Endothelial cell of umbilical vein (primary cell): ENCODE results near the gene MGME1. TPM values are rescaled to one million over a fixed set of nuclear protein-coding genes. Genes with fewer than 3 reads are reported as not detected.

Experiments used
- BruUV-seq: library from RNA; stranded (reverse); fragments of 400-500 nt; replicated peaks from 2 replicates; lab custom pipeline; 2021; lab: Mats Ljungman, UMichigan
- CTCF ChIA-PET: fragments of 300-600, 350-600 bp; sonication (Branson Sonifier 250); formaldehyde crosslinking; loops from one replicate; lab custom pipeline; 2021; ENCODE audit warnings: antibody characterized with exemption, inconsistent platforms; lab: Charles Lee
- POLR2A ChIA-PET: fragments of 300-600, 350-600 bp; sonication (Branson Sonifier 250); formaldehyde crosslinking; loops from one replicate; lab custom pipeline; 2021; ENCODE audit warnings: antibody characterized with exemption, inconsistent platforms; lab: Charles Lee
- DNase-seq: peaks from one replicate; pipeline ENCODE4 v3.0.0-alpha.2; 2011; ENCODE audit warnings: low read depth, low spot score
- FAIRE-seq: peaks from 2 replicates; lab custom pipeline; 2011; peaks lifted over from hg19 to GRCh38; lab: Jason Lieb, UNC
- H2AFZ ChIP-seq: 2 replicates; pipeline ENCODE4 v1.6.0; 2012; ENCODE audit warnings: low read depth, low read length, control low read depth, inconsistent platforms
- H3K27ac ChIP-seq: 2 replicates; pipeline ENCODE4 v1.5.1; 2011; ENCODE audit warnings: low read depth, mild to moderate bottlenecking, control low read depth, low read length, moderate library complexity; ENCODE audit not compliant: insufficient read depth
- H3K27me3 ChIP-seq, 2 experiments: 2 replicates each; pipeline versions ENCODE4 v1.6.0 to v1.6.1; 2011; ENCODE audit warnings: low read length in 2 of 2, mixed read lengths in 1 of 2; ENCODE audit not compliant: control insufficient read depth in 2 of 2, insufficient read depth in 2 of 2
- H3K36me3 ChIP-seq, 2 experiments: 2 replicates in 1 of 2; 3 replicates in 1 of 2; pipeline ENCODE4 v1.5.1; 2011; ENCODE audit warnings: low read length in 2 of 2, mild to moderate bottlenecking in 1 of 2, moderate library complexity in 1 of 2; ENCODE audit not compliant: control insufficient read depth in 2 of 2, insufficient read depth in 2 of 2; ENCODE audit errors: extremely low read depth in 1 of 2
- H3K4me1 ChIP-seq: 3 replicates; pipeline ENCODE4 v1.5.1; 2011; ENCODE audit warnings: mild to moderate bottlenecking, low read length; ENCODE audit not compliant: control insufficient read depth, insufficient read depth; ENCODE audit errors: extremely low read depth
- H3K4me2 ChIP-seq: 2 replicates; pipeline ENCODE4 v1.6.1; 2011; ENCODE audit warnings: low read length, control low read depth, mixed read lengths; ENCODE audit not compliant: insufficient read depth
- H3K4me3 ChIP-seq, 3 experiments: fragments of 200-600 bp in 1 of 3; sonication (generic), shearing (Covaris generic) in 1 of 3; replicated peaks in 1 of 3; 2 replicates each; pipeline ENCODE4 v1.5.1; 2011 to 2016; ENCODE audit warnings: control low read depth in 3 of 3, low read length in 3 of 3, mild to moderate bottlenecking in 2 of 3, inconsistent platforms in 1 of 3, low read depth in 1 of 3, moderate library complexity in 1 of 3; ENCODE audit not compliant: insufficient read depth in 1 of 3
- H3K79me2 ChIP-seq: 2 replicates; pipeline ENCODE4 v1.6.0; 2012; ENCODE audit warnings: low read length, inconsistent platforms; ENCODE audit not compliant: control insufficient read depth, insufficient read depth
- H3K9ac ChIP-seq: replicated peaks from 2 replicates; pipeline ENCODE3; 2011; ENCODE audit warnings: low read length, control low read depth; ENCODE audit not compliant: insufficient read depth; ENCODE audit errors: extremely low read depth
- H3K9me1 ChIP-seq: replicated peaks from 3 replicates; pipeline ENCODE4 v1.6.0; 2011; ENCODE audit warnings: mild to moderate bottlenecking, low read length; ENCODE audit not compliant: control insufficient read depth, insufficient read depth; ENCODE audit errors: extremely low read depth
- H3K9me3 ChIP-seq: replicated peaks from 2 replicates; pipeline ENCODE4 v1.5.1; 2012; ENCODE audit warnings: low read length, inconsistent platforms; ENCODE audit not compliant: control insufficient read depth, insufficient read depth
- H4K20me1 ChIP-seq: replicated peaks from 2 replicates; pipeline ENCODE3; 2011; ENCODE audit warnings: mild to moderate bottlenecking, low read length; ENCODE audit not compliant: control insufficient read depth, insufficient read depth; ENCODE audit errors: extremely low read depth
- EZH2 ChIP-seq: IDR thresholded peaks from 2 replicates; pipeline ENCODE4 v1.6.1; 2012; ENCODE audit warnings: borderline replicate concordance, low read depth, mild to moderate bottlenecking, moderate library complexity, low read length, inconsistent platforms; ENCODE audit not compliant: severe bottlenecking
- FOS ChIP-seq: IDR thresholded peaks from 2 replicates; pipeline ENCODE4 v1.6.1; 2011; ENCODE audit warnings: mild to moderate bottlenecking, low read length, moderate library complexity, borderline replicate concordance; ENCODE audit not compliant: insufficient read depth
- GATA2 ChIP-seq: IDR thresholded peaks from 2 replicates; pipeline ENCODE4 v1.7.0; 2011; ENCODE audit warnings: low read depth, mild to moderate bottlenecking, moderate library complexity, mixed read lengths, low read length; ENCODE audit not compliant: insufficient read length, insufficient read depth
- JUN ChIP-seq: IDR thresholded peaks from 2 replicates; pipeline ENCODE4 v1.6.1; 2011; ENCODE audit warnings: borderline replicate concordance, low read depth; ENCODE audit not compliant: insufficient read length, insufficient read depth
- MYC ChIP-seq: IDR thresholded peaks from one replicate; pipeline ENCODE4 v1.6.1; 2011; ENCODE audit warnings: mild to moderate bottlenecking, low read depth, low read length
- POLR2A ChIP-seq: IDR thresholded peaks from 2 replicates; pipeline ENCODE4 v1.6.1; 2012; ENCODE audit warnings: low read depth, mild to moderate bottlenecking, control low read depth, low read length
- POLR2AphosphoS5 ChIP-seq: IDR thresholded peaks from 2 replicates; pipeline ENCODE4 v1.6.1; 2012; ENCODE audit warnings: low read depth, mild to moderate bottlenecking, control low read depth, low read length, moderate library complexity; ENCODE audit not compliant: insufficient read depth
- dilution Hi-C: fragments of 300-500 bp; cut with MboI; formaldehyde crosslinking; loops from one replicate; pipeline ENCODE4 v1.15.0; 2019; ENCODE audit warnings: low sequenced_read_pairs; ENCODE audit not compliant: extremely low pct_ligation_motif_present
- intact Hi-C: fragments of 100-400 bp; cut with micrococcal nuclease; formaldehyde crosslinking; loops from one replicate; pipeline ENCODE4 v1.10.0; 2022
- polyA plus RNA-seq, 4 experiments: library from polyadenylated mRNA; depleted of rRNA in 3 of 4; stranded (reverse) in 3 of 4; unstranded in 1 of 4; fragments of >200 nt; gene quantifications; 2 replicates each; pipeline versions ENCODE4 v1.2.1 to v1.2.3, GENCODE V29; 2011 to 2012; ENCODE audit warnings: missing spikeins in 1 of 4
- total RNA-seq: library from RNA; stranded (reverse); gene quantifications from 2 replicates; pipeline ENCODE4 v1.2.3, GENCODE V29; 2021
- TF ChIP-seq, protein P1 (sequence below), 2 donors: IDR thresholded peaks; 1 replicate in 1 of 2; 2 replicates in 1 of 2; pipeline ENCODE4 v1.5.1; 2011; ENCODE audit warnings: low read length in 2 of 2, mild to moderate bottlenecking in 2 of 2, moderate library complexity in 2 of 2, control low read depth in 1 of 2, inconsistent platforms in 1 of 2, low read depth in 1 of 2; ENCODE audit not compliant: insufficient read depth in 1 of 2; ENCODE audit errors: extremely low read depth in 1 of 2
- TF ChIP-seq, protein P2 (sequence below): IDR thresholded peaks from 2 replicates; pipeline ENCODE4 v1.6.1; 2011; ENCODE audit not compliant: insufficient read depth, insufficient read length

MGME1 gene
- total and polyA plus RNA-seq, 2 donors (not counting 3 experiments of a cell fraction or from before 2014, with no cell fraction given), result 8.9 to 26.2 TPM

- dilution Hi-C loops, result no loop called here
- POLR2A ChIA-PET, result no interaction called here
- H3K36me3 ChIP-seq, result peaks cover 53 to 76% of the 10 kb centered on the region in 2 experiments
These were observed 18.1 kb upstream of the MGME1 start for GRCh38 chr20:17950670-17951069.

GRCh38 chr20:17951323-17951722 lies 17.5 kb upstream of the MGME1 start:
- Histone ChIP-seq H3K9ac (no peak overlapping the region), H2AFZ (no peak overlapping the region), H3K27ac (no peak overlapping the region), H3K4me1 (no peaks in the 10 kb centered on the region), H3K9me3 (no peaks in the 10 kb centered on the region), H3K79me2 (peaks cover 77% of the 10 kb centered on the region), H3K36me3 (peaks cover 48 to 74% of the 10 kb centered on the region in 2 experiments), H4K20me1 (no peaks in the 10 kb centered on the region), H3K27me3 (no peaks in the 10 kb centered on the region), H3K4me2 (no peak overlapping the region), H3K9me1 (no peaks in the 10 kb centered on the region), H3K4me3 (no peak overlapping the region)
- DNase-seq (no peak), FAIRE-seq (no peak)
- no TSS peak for BruUV-seq
- intact Hi-C loops (no loop called here), dilution Hi-C loops (no loop called here)
- ChIA-PET CTCF (interaction anchor here (1.2 to 2.5 kb wide), 2 partner anchors 15 to 45 kb away, joined by 3 to 11 read pairs; no protein-coding TSS in a partner anchor), POLR2A (no interaction called here)
- TF ChIP-seq FOS (no peak), POLR2AphosphoS5 (no peak), MYC (no peak), POLR2A (no peak), GATA2 (no peak), EZH2 (no peak), JUN (no peak)

More at GRCh38 chr20:17950670-17951069, 18.1 kb upstream of the MGME1 start:
- Histone ChIP-seq H4K20me1 (no peaks in the 10 kb centered on the region), H3K79me2 (peaks cover 74% of the 10 kb centered on the region), H3K9me1 (no peaks in the 10 kb centered on the region), H3K4me1 (no peaks in the 10 kb centered on the region), H3K4me3 (no peak overlapping the region), H3K27me3 (no peaks in the 10 kb centered on the region), H3K9ac (no peak overlapping the region), H2AFZ (no peak overlapping the region), H3K4me2 (no peak overlapping the region), H3K27ac (no peak overlapping the region), H3K9me3 (no peaks in the 10 kb centered on the region)
- TF ChIP-seq, protein P1, sequence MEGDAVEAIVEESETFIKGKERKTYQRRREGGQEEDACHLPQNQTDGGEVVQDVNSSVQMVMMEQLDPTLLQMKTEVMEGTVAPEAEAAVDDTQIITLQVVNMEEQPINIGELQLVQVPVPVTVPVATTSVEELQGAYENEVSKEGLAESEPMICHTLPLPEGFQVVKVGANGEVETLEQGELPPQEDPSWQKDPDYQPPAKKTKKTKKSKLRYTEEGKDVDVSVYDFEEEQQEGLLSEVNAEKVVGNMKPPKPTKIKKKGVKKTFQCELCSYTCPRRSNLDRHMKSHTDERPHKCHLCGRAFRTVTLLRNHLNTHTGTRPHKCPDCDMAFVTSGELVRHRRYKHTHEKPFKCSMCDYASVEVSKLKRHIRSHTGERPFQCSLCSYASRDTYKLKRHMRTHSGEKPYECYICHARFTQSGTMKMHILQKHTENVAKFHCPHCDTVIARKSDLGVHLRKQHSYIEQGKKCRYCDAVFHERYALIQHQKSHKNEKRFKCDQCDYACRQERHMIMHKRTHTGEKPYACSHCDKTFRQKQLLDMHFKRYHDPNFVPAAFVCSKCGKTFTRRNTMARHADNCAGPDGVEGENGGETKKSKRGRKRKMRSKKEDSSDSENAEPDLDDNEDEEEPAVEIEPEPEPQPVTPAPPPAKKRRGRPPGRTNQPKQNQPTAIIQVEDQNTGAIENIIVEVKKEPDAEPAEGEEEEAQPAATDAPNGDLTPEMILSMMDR (IDR thresholded peaks at IDR 0.05; ENCODE audit: extremely low read depth in 1 of 2, insufficient read depth in 1 of 2, low read depth in 1 of 2, low read length in 2 of 2), result no peak
- no peak for TF ChIP-seq EZH2
- TF ChIP-seq, protein P2, sequence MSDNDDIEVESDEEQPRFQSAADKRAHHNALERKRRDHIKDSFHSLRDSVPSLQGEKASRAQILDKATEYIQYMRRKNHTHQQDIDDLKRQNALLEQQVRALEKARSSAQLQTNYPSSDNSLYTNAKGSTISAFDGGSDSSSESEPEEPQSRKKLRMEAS, result no peak
- DNase-seq (no peak), FAIRE-seq (no peak)
- intact Hi-C loops, result no loop called here
- CTCF ChIA-PET, result no interaction called here
- BruUV-seq, result no TSS peak
